Esophagus squamous epithelium (tissue), 4 donors: Measurements from ENCODE around the gene CEP76.

ENCODE experiments used
- POLR2A ChIP-seq, 4 donors: fragments of 450-650 bp; IDR thresholded peaks; one replicate each; pipeline ENCODE4 v1.6.1; 2017; ENCODE audit warnings: antibody characterized with exemption in 4 of 4, mild to moderate bottlenecking in 4 of 4, moderate library complexity in 3 of 4
- TF ChIP-seq, protein P1 (sequence below), 6 experiments: fragments of 450-650 bp in 4 of 6; fragments of 200-600 bp in 2 of 6; sonication (generic) in 2 of 6; IDR thresholded peaks; one replicate each; pipeline ENCODE4 v1.5.1; 2016 to 2019; ENCODE audit warnings: antibody characterized with exemption in 6 of 6, mild to moderate bottlenecking in 4 of 6, moderate library complexity in 4 of 6

- TF ChIP-seq POLR2A (IDR thresholded peaks at IDR 0.05): no peak
- TF ChIP-seq, protein P1, sequence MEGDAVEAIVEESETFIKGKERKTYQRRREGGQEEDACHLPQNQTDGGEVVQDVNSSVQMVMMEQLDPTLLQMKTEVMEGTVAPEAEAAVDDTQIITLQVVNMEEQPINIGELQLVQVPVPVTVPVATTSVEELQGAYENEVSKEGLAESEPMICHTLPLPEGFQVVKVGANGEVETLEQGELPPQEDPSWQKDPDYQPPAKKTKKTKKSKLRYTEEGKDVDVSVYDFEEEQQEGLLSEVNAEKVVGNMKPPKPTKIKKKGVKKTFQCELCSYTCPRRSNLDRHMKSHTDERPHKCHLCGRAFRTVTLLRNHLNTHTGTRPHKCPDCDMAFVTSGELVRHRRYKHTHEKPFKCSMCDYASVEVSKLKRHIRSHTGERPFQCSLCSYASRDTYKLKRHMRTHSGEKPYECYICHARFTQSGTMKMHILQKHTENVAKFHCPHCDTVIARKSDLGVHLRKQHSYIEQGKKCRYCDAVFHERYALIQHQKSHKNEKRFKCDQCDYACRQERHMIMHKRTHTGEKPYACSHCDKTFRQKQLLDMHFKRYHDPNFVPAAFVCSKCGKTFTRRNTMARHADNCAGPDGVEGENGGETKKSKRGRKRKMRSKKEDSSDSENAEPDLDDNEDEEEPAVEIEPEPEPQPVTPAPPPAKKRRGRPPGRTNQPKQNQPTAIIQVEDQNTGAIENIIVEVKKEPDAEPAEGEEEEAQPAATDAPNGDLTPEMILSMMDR (IDR thresholded peaks at IDR 0.05): no peak
These were observed 609 bp upstream of the CEP76 start for GRCh38 chr18:12703096-12703567.
